OCI-LY1 (cell line): Measurements from ENCODE around the gene PLEKHA7.
"Not testable (repeated sequence)": the region's sequence is repeated elsewhere in the genome, so short reads cannot be mapped to it uniquely, and the experiment has no call there.

ENCODE experiments used
- EZH2 ChIP-seq: fragments of 200-600 bp; sonication (generic), shearing (Covaris generic); IDR thresholded peaks from 2 replicates; pipeline ENCODE4 v1.8.0; 2017; ENCODE audit warnings: borderline replicate concordance, mixed run types, mild to moderate bottlenecking, antibody characterized with exemption, low read length, moderate library complexity, mixed read lengths
- TF ChIP-seq, protein P1 (sequence below): fragments of 200-600 bp; sonication (generic), shearing (Covaris generic); IDR thresholded peaks from 2 replicates; pipeline ENCODE4 v1.5.1; 2017; ENCODE audit warnings: mild to moderate bottlenecking, antibody characterized with exemption, low read length, moderate library complexity, mixed read lengths

DNA sequence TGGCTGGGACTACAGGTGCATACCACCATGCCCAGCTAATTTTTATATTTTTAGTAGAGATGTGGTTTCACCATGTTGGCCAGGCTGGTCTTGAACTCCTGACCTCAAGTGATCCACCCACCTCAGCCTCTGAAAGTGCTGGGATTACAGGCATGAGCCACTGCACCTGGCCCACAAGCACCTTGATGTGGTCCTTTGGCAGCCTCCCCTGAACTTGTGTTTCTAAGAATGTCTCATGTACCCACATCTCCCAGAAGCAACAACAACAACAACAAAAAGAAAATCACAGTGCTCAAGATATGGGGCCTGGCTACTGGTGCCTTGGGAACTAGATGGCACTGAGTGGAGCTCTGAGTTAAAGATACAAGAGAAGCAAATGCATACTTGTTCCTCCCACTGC is 51.6 kb downstream of the PLEKHA7 start:
- not testable (repeated sequence) for TF ChIP-seq EZH2
- TF ChIP-seq, protein P1, sequence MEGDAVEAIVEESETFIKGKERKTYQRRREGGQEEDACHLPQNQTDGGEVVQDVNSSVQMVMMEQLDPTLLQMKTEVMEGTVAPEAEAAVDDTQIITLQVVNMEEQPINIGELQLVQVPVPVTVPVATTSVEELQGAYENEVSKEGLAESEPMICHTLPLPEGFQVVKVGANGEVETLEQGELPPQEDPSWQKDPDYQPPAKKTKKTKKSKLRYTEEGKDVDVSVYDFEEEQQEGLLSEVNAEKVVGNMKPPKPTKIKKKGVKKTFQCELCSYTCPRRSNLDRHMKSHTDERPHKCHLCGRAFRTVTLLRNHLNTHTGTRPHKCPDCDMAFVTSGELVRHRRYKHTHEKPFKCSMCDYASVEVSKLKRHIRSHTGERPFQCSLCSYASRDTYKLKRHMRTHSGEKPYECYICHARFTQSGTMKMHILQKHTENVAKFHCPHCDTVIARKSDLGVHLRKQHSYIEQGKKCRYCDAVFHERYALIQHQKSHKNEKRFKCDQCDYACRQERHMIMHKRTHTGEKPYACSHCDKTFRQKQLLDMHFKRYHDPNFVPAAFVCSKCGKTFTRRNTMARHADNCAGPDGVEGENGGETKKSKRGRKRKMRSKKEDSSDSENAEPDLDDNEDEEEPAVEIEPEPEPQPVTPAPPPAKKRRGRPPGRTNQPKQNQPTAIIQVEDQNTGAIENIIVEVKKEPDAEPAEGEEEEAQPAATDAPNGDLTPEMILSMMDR = not testable (repeated sequence)
